ENCODE results near the gene FLRT1.

FLRT1 gene

GRCh38 chr11:64031001-64031400 lies 4.7 kb upstream of the FLRT1 start:
- TF ChIP-seq JUND (IDR thresholded peaks at IDR 0.05; ENCODE audit: low read depth), result no peak
- DNase-seq (ENCODE audit: low read depth in 1 of 2, low spot score in 1 of 2), result no peak
- in situ Hi-C loops (cut with HindIII; ENCODE audit: low pct_unique_long_range_greater_than_20kb, low sequenced_read_pairs), result no loop called here

DNA sequence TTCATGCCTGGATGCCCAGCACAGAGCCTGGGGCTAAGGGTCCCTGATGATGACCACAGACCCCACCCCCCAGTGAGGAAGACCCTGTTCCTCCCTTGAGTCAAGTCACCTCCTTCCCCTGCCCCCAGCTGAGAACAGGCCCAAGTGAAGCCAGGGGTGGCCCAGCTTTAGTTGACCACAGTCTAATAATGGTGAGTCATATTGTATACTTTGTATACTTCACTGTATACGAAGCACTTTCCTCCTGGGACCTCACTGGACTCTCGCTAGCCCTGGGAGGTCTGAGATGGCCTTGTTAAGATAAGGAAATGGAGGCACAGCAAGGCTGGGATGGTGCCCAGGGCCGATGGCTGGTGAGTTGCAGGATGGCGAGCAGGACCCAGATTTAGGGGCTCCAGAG lies 3.7 kb upstream of the FLRT1 start:
- TF ChIP-seq JUND (IDR thresholded peaks at IDR 0.05; ENCODE audit: low read depth), result no peak
- in situ Hi-C loops (cut with HindIII; ENCODE audit: low pct_unique_long_range_greater_than_20kb, low sequenced_read_pairs), result no loop called here
- DNase-seq (ENCODE audit: low read depth in 1 of 2, low spot score in 1 of 2), result no peak

DNA sequence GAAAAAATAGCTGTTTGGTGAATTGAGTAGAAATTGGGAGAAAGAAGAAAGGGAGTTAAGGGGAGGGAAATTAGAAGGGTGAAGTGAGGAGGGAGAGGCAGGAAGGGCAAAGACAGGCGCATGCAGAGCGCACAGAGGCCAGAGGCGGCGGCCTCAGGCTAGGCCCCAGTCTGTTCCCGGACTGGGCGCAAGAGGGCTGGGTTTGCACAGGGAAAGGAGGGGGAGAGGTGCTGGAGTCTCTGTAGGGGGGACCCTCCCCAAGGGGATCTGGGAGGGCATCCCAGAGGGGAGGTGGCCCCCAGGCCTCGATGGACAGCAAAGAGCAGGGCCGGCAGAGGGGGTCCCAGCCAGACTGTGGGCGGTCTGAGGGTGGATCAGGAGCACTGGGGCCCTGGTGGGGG lies 1.3 kb upstream of the FLRT1 start:
- no peak for DNase-seq (ENCODE audit: low read depth in 1 of 2, low spot score in 1 of 2)
- in situ Hi-C loops (cut with HindIII; ENCODE audit: low pct_unique_long_range_greater_than_20kb, low sequenced_read_pairs), result no loop called here
- no peak for TF ChIP-seq JUND (IDR thresholded peaks at IDR 0.05; ENCODE audit: low read depth)

DNA sequence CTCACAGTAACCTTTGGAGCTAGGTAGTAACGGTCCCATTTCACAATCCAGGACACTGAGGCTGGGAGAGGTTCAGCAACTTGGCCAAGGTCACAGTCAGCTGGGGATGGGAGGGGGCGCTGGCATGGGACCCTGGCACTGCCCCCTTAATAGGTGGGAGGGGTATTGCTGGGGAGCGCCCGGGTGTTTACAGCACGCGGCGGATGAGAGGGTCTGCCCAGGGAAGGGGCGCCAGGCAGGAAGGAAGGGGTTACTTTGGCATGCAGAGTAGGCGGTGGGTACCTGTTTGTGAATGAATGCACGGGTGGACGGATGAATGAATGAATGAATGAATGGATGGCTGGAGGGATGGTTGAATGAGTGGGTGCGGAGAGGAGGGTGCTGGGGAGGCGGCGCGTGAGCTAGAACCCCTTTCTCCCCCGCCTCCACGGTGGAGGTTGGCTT lies 628 bp upstream of the FLRT1 start:
- in situ Hi-C loops (cut with HindIII; ENCODE audit: low pct_unique_long_range_greater_than_20kb, low sequenced_read_pairs), result no loop called here
- TF ChIP-seq JUND (IDR thresholded peaks at IDR 0.05; ENCODE audit: low read depth), result no peak
- no peak for DNase-seq (ENCODE audit: low read depth in 1 of 2, low spot score in 1 of 2)

DNA sequence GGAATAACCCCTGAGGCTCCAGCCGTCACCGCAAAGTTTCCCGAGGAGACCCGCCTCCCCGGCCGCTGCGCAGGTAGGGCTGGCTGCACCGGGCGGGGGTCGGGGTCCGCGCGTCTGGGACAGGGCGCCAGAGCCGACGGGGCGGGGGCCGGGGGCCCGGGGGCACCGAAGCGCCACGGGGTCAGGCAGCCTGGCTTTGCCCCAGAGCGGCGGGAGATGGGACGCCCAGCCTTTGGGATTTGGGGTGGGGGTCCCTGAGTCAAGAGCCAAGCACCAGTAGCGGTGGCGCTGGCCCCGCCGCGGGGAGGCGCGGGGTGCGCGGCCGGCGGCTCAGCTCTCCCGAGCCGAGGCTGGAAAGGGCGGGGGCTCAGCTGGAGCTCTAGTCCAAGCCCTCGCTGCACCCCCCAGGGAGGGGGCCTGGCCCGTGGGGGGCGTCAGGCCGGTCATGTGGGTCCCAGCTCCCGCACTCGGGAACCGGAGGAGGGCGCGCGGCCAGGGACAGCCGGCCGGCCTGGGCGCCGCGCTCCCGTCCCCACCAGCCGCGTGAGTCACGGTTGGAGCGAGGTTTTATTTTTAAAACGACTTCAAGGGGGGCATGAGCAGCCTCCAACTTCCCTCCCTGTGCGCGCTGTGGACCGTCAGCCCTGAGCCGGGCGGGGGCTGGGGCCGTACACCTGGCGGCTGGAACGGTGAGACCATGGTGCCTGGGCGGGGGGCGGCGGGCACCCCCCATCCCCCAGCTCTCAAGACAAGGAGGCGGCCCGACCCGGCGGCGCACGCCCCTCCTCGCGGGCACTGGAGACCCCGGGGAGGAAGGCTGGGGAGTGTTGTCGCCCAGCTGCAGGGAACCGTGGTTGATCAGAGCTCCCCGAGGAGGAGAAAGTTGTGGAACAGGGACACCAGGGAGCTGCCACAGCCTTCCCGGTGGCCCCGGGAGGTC lies 626 bp downstream of the FLRT1 start:
- in situ Hi-C loops (cut with HindIII; ENCODE audit: low pct_unique_long_range_greater_than_20kb, low sequenced_read_pairs), result no loop called here
- TF ChIP-seq JUND (IDR thresholded peaks at IDR 0.05; ENCODE audit: low read depth), result no peak
- peak in 1 of 2 experiments; percentile 21 for DNase-seq (ENCODE audit: low read depth in 1 of 2, low spot score in 1 of 2)

DNA sequence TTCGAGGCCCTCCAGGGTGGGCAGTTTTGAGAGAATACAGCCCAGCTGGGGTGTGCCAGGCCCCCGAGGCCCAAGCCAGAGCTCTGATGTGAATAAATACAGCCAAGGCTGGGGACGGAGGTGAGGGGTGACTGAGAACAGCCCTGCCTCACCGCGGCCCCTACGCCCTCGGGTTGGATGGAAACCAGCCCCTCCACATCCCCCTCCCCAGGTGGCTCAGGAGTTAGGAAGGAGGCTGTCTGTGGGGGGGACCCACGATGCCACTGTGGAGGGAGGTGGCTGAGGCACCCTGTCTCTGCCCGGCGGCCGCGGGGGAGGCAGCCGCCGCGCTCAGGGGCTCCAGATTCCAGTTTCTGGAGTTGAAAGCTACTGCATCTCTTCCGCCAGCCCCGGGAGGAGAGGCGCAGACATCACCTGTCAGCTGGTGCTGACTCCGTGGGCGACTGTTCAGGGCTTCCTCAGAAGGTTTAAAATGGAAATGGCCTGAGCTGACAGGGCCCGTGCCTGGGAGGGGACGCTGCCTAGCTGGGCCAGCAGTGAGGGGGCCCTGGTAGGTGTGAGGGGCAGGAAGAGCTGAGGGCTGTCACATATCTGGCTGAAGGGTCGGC lies 1.4 kb downstream of the FLRT1 start:
- in situ Hi-C loops (cut with HindIII; ENCODE audit: low pct_unique_long_range_greater_than_20kb, low sequenced_read_pairs), result no loop called here
- DNase-seq (ENCODE audit: low read depth in 1 of 2, low spot score in 1 of 2), result no peak
- no peak for TF ChIP-seq JUND (IDR thresholded peaks at IDR 0.05; ENCODE audit: low read depth)

DNA sequence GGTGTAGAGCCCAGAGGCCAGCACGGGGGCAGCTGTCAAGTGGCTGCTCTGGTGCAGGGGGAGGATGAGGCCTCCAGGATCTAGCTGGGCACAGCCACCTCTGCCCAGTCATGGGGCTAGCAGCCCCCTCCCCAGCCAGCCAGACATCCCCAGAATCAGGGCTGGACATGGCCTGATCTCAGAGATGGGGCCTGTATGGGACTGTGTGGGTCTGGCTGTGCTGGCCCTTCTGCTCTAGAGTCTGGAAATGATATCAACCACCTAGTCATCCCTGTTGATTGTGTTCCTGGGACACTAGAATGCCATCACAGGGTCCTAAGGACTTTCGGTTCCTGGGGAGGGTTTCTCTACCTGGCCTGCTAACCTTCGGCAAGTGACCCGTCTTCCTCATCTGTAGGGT lies 2.8 kb downstream of the FLRT1 start:
- no peak for DNase-seq (ENCODE audit: low read depth in 1 of 2, low spot score in 1 of 2)
- in situ Hi-C loops (cut with HindIII; ENCODE audit: low pct_unique_long_range_greater_than_20kb, low sequenced_read_pairs), result no loop called here
- TF ChIP-seq JUND (IDR thresholded peaks at IDR 0.05; ENCODE audit: low read depth), result no peak

DNA sequence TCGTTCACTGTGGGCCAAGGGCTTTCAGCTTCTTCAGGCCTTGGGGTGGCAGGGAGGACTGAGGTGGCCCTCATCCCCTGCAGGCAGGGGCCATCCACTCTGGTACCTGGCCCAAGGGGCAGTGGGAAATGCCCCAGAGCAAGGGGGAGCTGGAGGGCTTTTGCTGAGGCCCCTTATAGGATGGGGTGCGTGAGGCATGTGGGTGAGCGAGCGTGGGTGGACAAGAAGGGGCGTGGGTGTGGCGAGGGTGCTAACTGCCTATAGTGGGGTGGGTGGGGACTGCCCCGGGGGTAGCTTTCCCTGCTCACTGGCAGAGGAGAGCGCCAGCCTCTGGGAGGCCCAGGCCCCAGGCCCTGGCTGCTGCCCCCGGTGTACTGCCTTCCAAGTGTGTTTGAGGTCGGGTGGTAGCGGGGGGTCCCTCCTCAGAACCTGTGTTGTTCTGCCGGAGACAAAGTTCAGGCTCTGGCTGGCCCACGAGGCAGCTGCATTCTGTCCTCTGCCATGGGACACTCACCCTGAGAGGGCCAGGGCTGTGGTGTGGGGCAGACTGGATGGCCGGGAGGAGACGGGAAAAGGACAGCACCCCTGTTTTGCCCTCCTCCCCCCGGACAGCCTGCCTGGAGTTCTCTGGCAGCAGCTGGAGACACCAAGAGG lies 3.4 kb downstream of the FLRT1 start:
- TF ChIP-seq JUND (IDR thresholded peaks at IDR 0.05; ENCODE audit: low read depth), result no peak
- in situ Hi-C loops (cut with HindIII; ENCODE audit: low pct_unique_long_range_greater_than_20kb, low sequenced_read_pairs), result no loop called here
- DNase-seq (ENCODE audit: low read depth in 1 of 2, low spot score in 1 of 2), result no peak

DNA sequence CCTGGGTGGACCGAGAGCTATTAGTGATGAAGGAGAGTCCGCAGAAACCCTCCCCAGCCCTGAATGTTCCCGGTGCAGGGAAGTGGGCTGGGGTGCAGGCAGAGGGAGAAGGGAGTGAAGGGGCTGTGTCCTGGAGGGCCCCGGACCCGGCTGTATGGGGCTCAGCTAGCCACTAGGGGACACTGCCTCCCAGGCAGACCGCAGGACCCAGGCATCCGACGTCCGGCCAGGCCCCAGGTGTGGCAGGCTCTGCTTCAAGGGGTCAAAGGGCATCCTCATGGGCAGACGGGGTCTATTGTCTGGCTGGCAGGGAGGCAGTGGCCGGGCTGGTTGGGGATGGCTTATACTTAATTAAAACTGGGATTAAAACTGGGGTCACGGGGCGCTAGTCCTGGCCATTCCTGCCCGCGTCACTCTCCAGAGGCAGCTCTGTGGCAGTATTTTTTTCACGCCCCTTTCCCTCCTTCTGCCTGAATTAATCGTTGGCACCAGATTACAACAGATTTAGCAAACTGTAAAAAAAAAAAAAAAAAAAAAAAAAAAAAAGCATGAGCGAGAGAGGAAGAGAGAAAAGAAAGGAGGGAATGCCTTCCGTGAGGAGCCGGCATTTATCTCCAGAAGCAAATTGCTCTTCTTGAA lies 5.1 kb downstream of the FLRT1 start:
- DNase-seq (ENCODE audit: low read depth in 1 of 2, low spot score in 1 of 2), result no peak
- in situ Hi-C loops (cut with HindIII; ENCODE audit: low pct_unique_long_range_greater_than_20kb, low sequenced_read_pairs), result no loop called here
- TF ChIP-seq JUND (IDR thresholded peaks at IDR 0.05; ENCODE audit: low read depth), result no peak

- DNase-seq (ENCODE audit: low read depth in 1 of 2, low spot score in 1 of 2), result no peak
- no peak for TF ChIP-seq JUND (IDR thresholded peaks at IDR 0.05; ENCODE audit: low read depth)
- in situ Hi-C loops (cut with HindIII; ENCODE audit: low pct_unique_long_range_greater_than_20kb, low sequenced_read_pairs), result no loop called here
Measured at GRCh38 chr11:64041846-64042245, 6.1 kb downstream of the FLRT1 start.

DNA sequence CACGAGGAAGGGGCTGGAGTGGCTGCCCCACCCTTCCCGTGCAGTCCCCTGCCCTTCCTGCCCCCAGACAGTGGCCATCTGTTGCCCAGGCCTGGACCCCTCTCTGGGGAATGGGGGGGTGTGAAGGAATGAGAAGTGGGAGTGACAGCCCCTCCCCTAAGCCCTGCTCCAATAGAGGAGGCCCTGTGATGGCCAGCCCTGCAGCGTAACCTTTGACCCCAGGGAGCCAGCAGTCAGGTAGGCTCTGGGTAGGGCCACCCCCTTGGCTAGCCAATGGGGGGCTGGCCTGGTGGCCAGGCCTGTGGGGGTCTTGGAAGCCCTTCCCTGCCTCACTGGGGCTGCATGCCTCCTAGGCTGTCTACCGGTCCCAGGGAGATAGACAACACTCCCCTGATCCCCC lies 6.6 kb downstream of the FLRT1 start:
- TF ChIP-seq JUND (IDR thresholded peaks at IDR 0.05; ENCODE audit: low read depth), result no peak
- no peak for DNase-seq (ENCODE audit: low read depth in 1 of 2, low spot score in 1 of 2)
- in situ Hi-C loops (cut with HindIII; ENCODE audit: low pct_unique_long_range_greater_than_20kb, low sequenced_read_pairs), result no loop called here

GRCh38 chr11:64043545-64043944 lies 7.8 kb downstream of the FLRT1 start:
- TF ChIP-seq JUND (IDR thresholded peaks at IDR 0.05; ENCODE audit: low read depth), result no peak
- in situ Hi-C loops (cut with HindIII; ENCODE audit: low pct_unique_long_range_greater_than_20kb, low sequenced_read_pairs), result no loop called here
- no peak for DNase-seq (ENCODE audit: low read depth in 1 of 2, low spot score in 1 of 2)
